SK-N-SH treated with all-trans-retinoic acid at 6 μM for 48 hours (cell line): ENCODE data around the gene CHD3.

Experiments used
- BACH2 ChIP-seq: fragments of 250-450 bp; sonication (Bioruptor Pico); IDR thresholded peaks from 2 replicates; pipeline ENCODE4 v1.9.0; 2021; ENCODE audit warnings: mild to moderate bottlenecking, borderline replicate concordance
- ISL1 ChIP-seq: fragments of 250-450 bp; sonication (Bioruptor Pico); IDR thresholded peaks from 2 replicates; pipeline ENCODE4 v2.1.2; 2022; ENCODE audit warnings: mild to moderate bottlenecking, moderate library complexity
- RARB ChIP-seq: fragments of 250-450 bp; sonication (Bioruptor Pico); IDR thresholded peaks from 2 replicates; pipeline ENCODE4 v1.8.0; 2021; ENCODE audit warnings: mild to moderate bottlenecking, moderate library complexity
- SNAI2 ChIP-seq: fragments of 250-450 bp; sonication (Bioruptor Pico); IDR thresholded peaks from 2 replicates; pipeline ENCODE4 v1.5.0; 2020; ENCODE audit warnings: mild to moderate bottlenecking, moderate library complexity
- TCF4 ChIP-seq: fragments of 250-450 bp; sonication (Bioruptor Pico); IDR thresholded peaks from 2 replicates; pipeline ENCODE4 v1.8.0; 2021; ENCODE audit warnings: mild to moderate bottlenecking, moderate library complexity, borderline replicate concordance
- ZFP3 ChIP-seq: fragments of 250-450 bp; sonication (Bioruptor Pico); IDR thresholded peaks from 2 replicates; pipeline ENCODE4 v1.5.0; 2020; ENCODE audit warnings: mild to moderate bottlenecking, moderate library complexity
- ZFP30 ChIP-seq: fragments of 450-650 bp; formaldehyde crosslinking; IDR thresholded peaks from 2 replicates; pipeline ENCODE4 v1.5.0; 2022; ENCODE audit warnings: mild to moderate bottlenecking, moderate library complexity
- ZNF565 ChIP-seq: fragments of 450-650 bp; formaldehyde crosslinking; conservative IDR thresholded peaks from 2 replicates; pipeline ENCODE4 v1.5.0; 2020; ENCODE audit warnings: low read depth, mild to moderate bottlenecking, moderate library complexity
- ZNF8 ChIP-seq: fragments of 450-650 bp; formaldehyde crosslinking; IDR thresholded peaks from 2 replicates; pipeline ENCODE4 v1.5.0; 2020; ENCODE audit warnings: mild to moderate bottlenecking, moderate library complexity
- TF ChIP-seq, protein P1 (sequence below): fragments of 250-450 bp; sonication (Bioruptor Pico); IDR thresholded peaks from 2 replicates; pipeline ENCODE4 v1.8.0; 2020; ENCODE audit warnings: mild to moderate bottlenecking, moderate library complexity, borderline replicate concordance
- TF ChIP-seq, protein P2 (sequence below): fragments of 250-450 bp; sonication (Bioruptor Pico); IDR thresholded peaks from 2 replicates; pipeline ENCODE4 v1.5.1; 2020; ENCODE audit warnings: low read depth, mild to moderate bottlenecking, moderate library complexity

GRCh38 chr17:7909089-7909488 is 20.5 kb downstream of the CHD3 start:
- TF ChIP-seq ZFP30 (CRISPR knock-in tag), result no peak
- no peak for TF ChIP-seq ISL1 (CRISPR knock-in tag)
- TF ChIP-seq SNAI2 (CRISPR knock-in tag), result no peak
- TF ChIP-seq RARB (CRISPR knock-in tag), result no peak
- TF ChIP-seq TCF4 (CRISPR knock-in tag), result no peak
- TF ChIP-seq, protein P1, sequence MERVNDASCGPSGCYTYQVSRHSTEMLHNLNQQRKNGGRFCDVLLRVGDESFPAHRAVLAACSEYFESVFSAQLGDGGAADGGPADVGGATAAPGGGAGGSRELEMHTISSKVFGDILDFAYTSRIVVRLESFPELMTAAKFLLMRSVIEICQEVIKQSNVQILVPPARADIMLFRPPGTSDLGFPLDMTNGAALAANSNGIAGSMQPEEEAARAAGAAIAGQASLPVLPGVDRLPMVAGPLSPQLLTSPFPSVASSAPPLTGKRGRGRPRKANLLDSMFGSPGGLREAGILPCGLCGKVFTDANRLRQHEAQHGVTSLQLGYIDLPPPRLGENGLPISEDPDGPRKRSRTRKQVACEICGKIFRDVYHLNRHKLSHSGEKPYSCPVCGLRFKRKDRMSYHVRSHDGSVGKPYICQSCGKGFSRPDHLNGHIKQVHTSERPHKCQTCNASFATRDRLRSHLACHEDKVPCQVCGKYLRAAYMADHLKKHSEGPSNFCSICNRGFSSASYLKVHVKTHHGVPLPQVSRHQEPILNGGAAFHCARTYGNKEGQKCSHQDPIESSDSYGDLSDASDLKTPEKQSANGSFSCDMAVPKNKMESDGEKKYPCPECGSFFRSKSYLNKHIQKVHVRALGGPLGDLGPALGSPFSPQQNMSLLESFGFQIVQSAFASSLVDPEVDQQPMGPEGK (CRISPR knock-in tag), result no peak
- TF ChIP-seq ZNF565 (CRISPR knock-in tag), result no peak
- TF ChIP-seq ZNF8 (CRISPR knock-in tag), result no peak
- TF ChIP-seq, protein P2, sequence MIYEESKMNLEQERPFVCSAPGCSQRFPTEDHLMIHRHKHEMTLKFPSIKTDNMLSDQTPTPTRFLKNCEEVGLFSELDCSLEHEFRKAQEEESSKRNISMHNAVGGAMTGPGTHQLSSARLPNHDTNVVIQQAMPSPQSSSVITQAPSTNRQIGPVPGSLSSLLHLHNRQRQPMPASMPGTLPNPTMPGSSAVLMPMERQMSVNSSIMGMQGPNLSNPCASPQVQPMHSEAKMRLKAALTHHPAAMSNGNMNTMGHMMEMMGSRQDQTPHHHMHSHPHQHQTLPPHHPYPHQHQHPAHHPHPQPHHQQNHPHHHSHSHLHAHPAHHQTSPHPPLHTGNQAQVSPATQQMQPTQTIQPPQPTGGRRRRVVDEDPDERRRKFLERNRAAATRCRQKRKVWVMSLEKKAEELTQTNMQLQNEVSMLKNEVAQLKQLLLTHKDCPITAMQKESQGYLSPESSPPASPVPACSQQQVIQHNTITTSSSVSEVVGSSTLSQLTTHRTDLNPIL, result no peak
- TF ChIP-seq BACH2 (CRISPR knock-in tag), result no peak
- TF ChIP-seq ZFP3 (CRISPR knock-in tag), result no peak
